Stomach (tissue), 9 donors: ENCODE results near the gene CNOT11. TPM values are rescaled to one million over a fixed set of nuclear protein-coding genes. Genes with fewer than 3 reads are reported as not detected.
A peak's percentile ranks its signal among the peaks of the same experiment; 100 is the strongest.
"Not testable (repeated sequence)": the region's sequence is repeated elsewhere in the genome, so short reads cannot be mapped to it uniquely, and the experiment has no call there.

Experiments
- DNase-seq, 2 donors: peaks; one replicate each; pipeline versions ENCODE4 v3.0.0 to v3.0.0-alpha.2; 2013 to 2019
- H3K27ac ChIP-seq, 5 donors: fragments of 200-600 bp in 4 of 5; sonication (generic) in 4 of 5; one replicate each; pipeline ENCODE4 v1.5.1; 2013 to 2019; ENCODE audit warnings: mild to moderate bottlenecking in 1 of 5, moderate library complexity in 1 of 5
- H3K27me3 ChIP-seq, 3 donors: fragments of 200-600 bp; sonication (generic); one replicate each; pipeline ENCODE4 v1.5.1; 2017 to 2019; ENCODE audit warnings: mixed run types in 1 of 3
- H3K36me3 ChIP-seq, 4 donors: fragments of 200-600 bp; sonication (generic); 1 replicate in 3 of 4; 2 replicates in 1 of 4; pipeline ENCODE4 v1.5.1; 2016 to 2019
- H3K4me1 ChIP-seq, 4 donors: fragments of 200-600 bp; sonication (generic); one replicate each; pipeline ENCODE4 v1.5.1; 2016 to 2019
- H3K4me3 ChIP-seq, 4 donors: fragments of 200-600 bp; sonication (generic) in 3 of 4; one replicate each; pipeline ENCODE4 v1.5.1; 2016 to 2019; ENCODE audit warnings: mild to moderate bottlenecking in 1 of 4
- H3K9me3 ChIP-seq, 4 donors: fragments of 200-600 bp; sonication (generic); one replicate each; pipeline ENCODE4 v1.5.1; 2016 to 2019
- EP300 ChIP-seq: sonication (generic); formaldehyde crosslinking; IDR thresholded peaks from one replicate; pipeline ENCODE4 v1.6.1; 2017; ENCODE audit warnings: antibody characterized with exemption
- POLR2A ChIP-seq, 4 donors: fragments of 450-650 bp; IDR thresholded peaks; one replicate each; pipeline ENCODE4 v1.6.1; 2016; ENCODE audit warnings: antibody characterized with exemption in 4 of 4, control low read depth in 2 of 4, mild to moderate bottlenecking in 1 of 4, moderate library complexity in 1 of 4
- POLR2AphosphoS5 ChIP-seq, 3 donors: sonication (generic); formaldehyde crosslinking; IDR thresholded peaks; one replicate each; pipeline ENCODE4 v1.6.1; 2016; ENCODE audit warnings: antibody characterized with exemption in 3 of 3
- WGBS, 5 donors: extraction: QIAGEN DNeasy Blood & Tissue Kit in 3 of 5; methylation state at CpG; one replicate each; pipeline versions ENCODE4 v1.1.5 to v1.1.7; 2013 to 2018; 5-methylcytosine and 5-hydroxymethylcytosine counted together
- intact Hi-C: fragments of 100-400 bp; cut with DNase I; formaldehyde crosslinking; loops from one replicate; pipeline ENCODE4 v1.15.1; 2023; ENCODE audit warnings: low total_unique reads
- polyA plus RNA-seq, 3 donors: library from polyadenylated mRNA; stranded (reverse); fragments of 200-250 nt; gene quantifications; one replicate each; pipeline ENCODE4 v1.2.3, GENCODE V29; 2013
- total RNA-seq, 5 donors: library from RNA; depleted of rRNA; stranded (reverse); fragments of >200 nt; gene quantifications; one replicate each; pipeline versions ENCODE4 v1.1.0 to v1.2.3, GENCODE V29; 2014 to 2016
- TF ChIP-seq, protein P1 (sequence below), 7 experiments: fragments of 450-650 bp in 4 of 7; fragments of 200-600 bp in 3 of 7; sonication (generic) in 3 of 7; IDR thresholded peaks; one replicate each; pipeline ENCODE4 v1.5.1; 2016 to 2019; ENCODE audit warnings: antibody characterized with exemption in 7 of 7, control low read depth in 2 of 7, mild to moderate bottlenecking in 1 of 7
- donor health status: healthy with polysubstance abuse.
- donor health status: Bipolar disorder and iron deficiency.
- donor health status: healthy.

CNOT11 gene
- total and polyA plus RNA-seq, 8 donors: 9.3 to 71.4 (median 23.3) TPM

DNA sequence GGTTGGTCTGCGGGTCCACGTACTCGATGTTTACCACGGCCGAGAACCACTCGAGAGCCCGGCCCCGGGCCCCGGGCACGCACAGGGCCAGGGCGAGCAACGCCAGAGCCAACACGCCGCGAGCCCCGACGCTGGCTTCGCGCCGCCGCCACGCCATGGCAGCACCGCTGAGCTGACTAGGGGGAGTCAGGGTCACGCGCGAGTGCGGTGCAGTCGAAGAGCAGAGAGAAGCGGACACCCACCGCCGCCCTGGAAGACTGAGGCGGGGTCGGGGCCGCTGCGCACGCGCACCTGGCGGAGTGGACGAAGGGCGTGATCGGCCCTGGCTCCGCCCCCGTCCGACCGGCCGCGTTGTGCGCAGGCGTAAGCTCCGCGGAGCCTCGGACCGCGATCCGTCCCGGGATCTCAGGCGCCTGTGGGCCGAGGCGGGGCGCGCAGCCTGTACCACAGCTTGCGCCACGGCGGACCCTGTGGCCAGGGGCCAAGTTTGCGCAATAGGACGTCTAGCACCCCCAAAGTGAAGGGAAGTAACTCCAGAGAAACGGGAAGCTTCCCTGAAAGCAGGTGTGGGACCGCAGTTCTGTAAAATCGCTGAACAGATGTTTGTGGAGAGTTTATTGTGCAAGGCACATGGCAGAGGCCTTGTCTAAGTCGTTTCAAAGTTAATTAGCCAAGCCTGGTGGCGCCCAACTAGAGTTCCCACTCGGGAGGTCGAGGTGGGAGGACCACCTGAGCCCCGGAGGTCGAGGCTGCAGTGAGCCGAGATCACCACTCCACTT is 55.9 kb downstream of the CNOT11 start, which contains the start of gene RNF149:
Gene RNF149, minus strand, starts transcription at position 270 of the 779 bp plus-strand sequence. Its CDS starts 113 bp downstream, at position 157.
- Histone ChIP-seq H3K27me3 (no peaks in the 10 kb centered on the region), H3K36me3 (no peaks in the 10 kb centered on the region), H3K4me3 (peak within 1 kb of the TSS; percentile 79 to 92 (median 89)), H3K4me1 (peaks cover 25 to 54% (median 38%) of the 10 kb centered on the region in 4 donors), H3K9me3 (no peaks in the 10 kb centered on the region), H3K27ac (peak within 1 kb of the TSS; percentile 87 to 95 (median 94))
- peak; percentile 95 to 98 for DNase-seq
- intact Hi-C loops: no loop called here
- TF ChIP-seq POLR2AphosphoS5 (IDR thresholded peaks at IDR 0.05) (peak; percentile 83 to 97 (median 96)), EP300 (no peak), POLR2A (IDR thresholded peaks at IDR 0.05) (peak in 1 of 4 donors; percentile 57)
- TF ChIP-seq, protein P1, sequence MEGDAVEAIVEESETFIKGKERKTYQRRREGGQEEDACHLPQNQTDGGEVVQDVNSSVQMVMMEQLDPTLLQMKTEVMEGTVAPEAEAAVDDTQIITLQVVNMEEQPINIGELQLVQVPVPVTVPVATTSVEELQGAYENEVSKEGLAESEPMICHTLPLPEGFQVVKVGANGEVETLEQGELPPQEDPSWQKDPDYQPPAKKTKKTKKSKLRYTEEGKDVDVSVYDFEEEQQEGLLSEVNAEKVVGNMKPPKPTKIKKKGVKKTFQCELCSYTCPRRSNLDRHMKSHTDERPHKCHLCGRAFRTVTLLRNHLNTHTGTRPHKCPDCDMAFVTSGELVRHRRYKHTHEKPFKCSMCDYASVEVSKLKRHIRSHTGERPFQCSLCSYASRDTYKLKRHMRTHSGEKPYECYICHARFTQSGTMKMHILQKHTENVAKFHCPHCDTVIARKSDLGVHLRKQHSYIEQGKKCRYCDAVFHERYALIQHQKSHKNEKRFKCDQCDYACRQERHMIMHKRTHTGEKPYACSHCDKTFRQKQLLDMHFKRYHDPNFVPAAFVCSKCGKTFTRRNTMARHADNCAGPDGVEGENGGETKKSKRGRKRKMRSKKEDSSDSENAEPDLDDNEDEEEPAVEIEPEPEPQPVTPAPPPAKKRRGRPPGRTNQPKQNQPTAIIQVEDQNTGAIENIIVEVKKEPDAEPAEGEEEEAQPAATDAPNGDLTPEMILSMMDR (IDR thresholded peaks at IDR 0.05): peak in 2 of 7 experiments; percentile 9 to 13
- WGBS, 5 donors: 2 to 14% (median 3%) methylated on average over 14 to 76 of the region's 76 CpGs

DNA sequence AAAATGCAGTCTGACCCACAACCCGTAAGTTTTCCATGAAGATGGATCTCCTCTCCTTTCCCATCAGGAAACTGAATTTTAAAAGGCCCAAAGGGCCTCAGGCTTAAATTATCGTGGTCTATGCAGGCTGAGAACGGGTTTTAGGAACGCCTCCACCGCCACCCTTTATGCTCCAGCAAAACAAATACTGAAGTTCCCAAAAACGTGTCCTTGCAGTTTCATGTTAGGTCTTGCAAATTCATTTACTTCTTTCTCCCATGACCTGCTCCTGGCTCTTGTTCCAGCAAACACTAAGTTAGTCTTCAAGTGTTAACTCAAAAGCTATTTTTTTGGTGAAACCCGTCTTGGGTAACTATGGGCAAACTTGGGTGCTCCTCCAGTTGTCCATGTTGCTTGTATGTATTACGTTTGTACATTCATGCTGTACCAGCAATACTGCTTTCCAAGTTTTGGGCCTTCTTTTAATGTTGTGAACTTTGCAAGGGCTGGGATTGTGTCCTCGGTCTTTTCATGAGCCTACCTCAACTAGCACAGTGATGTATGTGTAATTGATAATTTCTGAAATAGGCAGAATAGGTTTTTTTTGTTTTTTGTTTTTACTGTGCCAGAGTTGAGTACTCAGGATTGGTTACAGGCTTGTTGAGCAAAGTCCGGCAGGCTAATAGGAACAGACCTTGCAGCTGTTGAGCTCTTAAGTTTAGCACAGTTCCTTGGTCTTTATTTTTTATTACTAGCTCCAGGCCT is 57.6 kb downstream of the CNOT11 start:
- Histone ChIP-seq H3K27me3 (no peaks in the 10 kb centered on the region), H3K27ac (peak overlapping the region in 2 of 5 donors; percentile 94 to 95), H3K36me3 (no peaks in the 10 kb centered on the region), H3K4me1 (peaks cover 11 to 38% (median 22%) of the 10 kb centered on the region in 4 donors), H3K4me3 (no peak overlapping the region), H3K9me3 (no peaks in the 10 kb centered on the region)
- no peak for DNase-seq
- TF ChIP-seq, protein P1 (IDR thresholded peaks at IDR 0.05): no peak
- TF ChIP-seq EP300 (no peak), POLR2A (IDR thresholded peaks at IDR 0.05) (no peak)
- intact Hi-C loops: no loop called here
- WGBS, 5 donors: 74 to 84% (median 74%) methylated on average over 10 of the region's 10 CpGs

DNA sequence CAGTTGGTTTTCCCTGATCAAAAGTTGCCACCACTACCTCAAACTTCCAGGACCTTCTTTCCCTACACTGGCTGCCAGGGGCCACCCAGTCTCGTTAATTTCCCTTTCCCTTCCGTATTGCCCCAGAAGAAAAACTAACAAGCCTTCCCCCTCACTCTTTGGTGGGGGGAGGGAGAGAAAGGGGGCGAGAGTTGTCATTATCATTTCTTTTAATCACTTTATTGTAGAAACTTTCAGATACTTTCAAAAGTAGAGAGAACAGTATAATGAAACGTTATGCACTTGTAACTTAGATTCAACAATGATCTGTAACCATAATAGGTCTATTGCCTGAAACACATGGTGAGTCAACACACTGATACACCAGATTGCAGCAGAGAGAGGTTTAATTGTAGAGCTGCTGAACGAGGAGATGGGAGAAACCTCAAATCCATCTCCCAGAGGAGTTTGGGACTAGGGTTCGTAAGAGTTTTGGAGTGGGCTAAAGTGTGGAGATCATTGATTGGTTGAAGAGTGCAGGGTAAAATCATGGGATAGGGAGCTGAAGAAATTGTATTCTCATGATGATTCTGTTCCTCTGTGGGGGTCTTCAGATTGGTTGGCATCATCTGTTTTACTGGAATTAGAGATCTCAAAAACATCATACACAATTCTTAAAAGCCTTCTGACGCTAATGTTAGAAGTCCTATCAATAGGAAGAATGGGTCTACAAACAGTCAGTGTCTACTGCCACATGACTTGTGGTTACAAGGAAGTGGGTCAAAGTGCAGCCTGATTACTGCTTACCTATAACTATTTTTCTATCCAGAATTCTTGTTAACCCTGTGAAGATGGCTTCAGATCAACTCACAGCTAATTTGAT is 58.4 kb downstream of the CNOT11 start:
- DNase-seq: peak in 1 of 2 donors; percentile 51
- 56 to 69% (median 64%) methylated on average over 7 of the region's 7 CpGs for WGBS, 5 donors
- TF ChIP-seq, protein P1 (IDR thresholded peaks at IDR 0.05): no peak
- TF ChIP-seq POLR2A (IDR thresholded peaks at IDR 0.05) (no peak), EP300 (no peak), POLR2AphosphoS5 (IDR thresholded peaks at IDR 0.05) (no peak)
- H3K9me3 ChIP-seq: no peaks in the 10 kb centered on the region
- intact Hi-C loops: no loop called here
- no peaks in the 10 kb centered on the region for H3K36me3 ChIP-seq
- H3K4me3 ChIP-seq: no peak overlapping the region
- peaks cover 4 to 30% (median 14%) of the 10 kb centered on the region in 4 donors for H3K4me1 ChIP-seq
- peak overlapping the region in 2 of 5 donors; percentile 94 to 95 for H3K27ac ChIP-seq
- H3K27me3 ChIP-seq: no peaks in the 10 kb centered on the region

DNA sequence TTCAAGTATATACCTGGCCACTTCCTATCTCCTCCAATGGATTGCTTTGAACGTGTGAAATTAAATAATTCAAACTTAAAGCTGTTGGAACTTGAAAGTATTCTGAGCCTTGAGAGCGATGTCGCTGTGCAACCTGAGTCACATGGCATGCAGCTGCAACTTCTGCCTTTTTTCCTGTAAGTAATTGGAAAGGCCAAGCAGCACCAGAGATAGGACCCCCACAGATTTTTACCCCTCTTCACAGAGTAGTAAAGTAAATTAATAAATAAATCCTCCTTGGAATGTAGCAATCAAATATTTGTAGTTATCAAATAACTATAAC is 59.0 kb downstream of the CNOT11 start:
- H3K4me1 ChIP-seq: peaks cover 0 to 24% (median 9%) of the 10 kb centered on the region in 4 donors
- WGBS, 5 donors: 51 to 67% (median 57%) methylated on average over 3 of the region's 3 CpGs
- intact Hi-C loops: no loop called here
- peak overlapping the region in 2 of 5 donors; percentile 94 to 95 for H3K27ac ChIP-seq
- H3K4me3 ChIP-seq: no peak overlapping the region
- no peaks in the 10 kb centered on the region for H3K27me3 ChIP-seq
- no peaks in the 10 kb centered on the region for H3K9me3 ChIP-seq
- DNase-seq: no peak
- H3K36me3 ChIP-seq: no peaks in the 10 kb centered on the region
- no peak for TF ChIP-seq EP300
- TF ChIP-seq, protein P1 (IDR thresholded peaks at IDR 0.05): no peak
- TF ChIP-seq POLR2AphosphoS5 (IDR thresholded peaks at IDR 0.05): no peak
- no peak for TF ChIP-seq POLR2A (IDR thresholded peaks at IDR 0.05)

DNA sequence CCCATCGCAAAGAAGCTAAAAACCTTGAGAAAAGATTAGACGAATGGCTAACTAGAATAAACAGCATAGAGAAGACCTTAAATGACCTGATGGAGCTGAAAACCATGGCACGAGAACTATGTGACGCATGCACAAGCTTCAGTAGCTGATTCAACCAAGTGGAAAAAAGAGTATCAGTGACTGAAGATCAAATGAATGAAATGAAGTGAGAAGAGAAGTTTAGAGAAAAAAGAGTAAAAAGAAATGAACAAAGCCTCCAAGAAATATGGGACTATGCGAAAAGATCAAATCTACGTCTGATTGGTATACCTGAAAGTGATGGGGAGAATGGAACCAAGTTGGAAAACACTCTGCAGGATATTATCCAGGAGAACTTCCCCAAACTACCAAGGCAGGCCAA is 63.9 kb downstream of the CNOT11 start:
- H3K36me3 ChIP-seq, H3K4me3 ChIP-seq, H3K27me3 ChIP-seq, H3K4me1 ChIP-seq, H3K9me3 ChIP-seq, intact Hi-C loops, H3K27ac ChIP-seq, DNase-seq: not testable (repeated sequence)
- WGBS, 5 donors: 86 to 92% (median 89%) methylated on average over 4 to 6 of the region's 6 CpGs
